ENCODE results near the gene CHRNA3.

GRCh38 chr15:78661001-78661400, 40.2 kb upstream of the CHRNA3 start:
- TF ChIP-seq EZH2 (optimal IDR thresholded peaks at IDR 0.05; ENCODE audit: low read depth, low read length) (no peak), CTCF (IDR thresholded peaks at IDR 0.05; ENCODE audit: low read length) (no peak)
